Erythroblast (primary cell): Measurements from ENCODE around the gene CPNE8.

Experiments used
- GATA1 ChIP-seq: IDR thresholded peaks from 2 replicates; pipeline ENCODE4 v1.6.1; 2011; ENCODE audit warnings: low read depth, mild to moderate bottlenecking, control low read depth, low read length, moderate library complexity
- POLR2A ChIP-seq: IDR thresholded peaks from 2 replicates; pipeline ENCODE4 v1.6.1; 2011; ENCODE audit warnings: mild to moderate bottlenecking, low read length

DNA sequence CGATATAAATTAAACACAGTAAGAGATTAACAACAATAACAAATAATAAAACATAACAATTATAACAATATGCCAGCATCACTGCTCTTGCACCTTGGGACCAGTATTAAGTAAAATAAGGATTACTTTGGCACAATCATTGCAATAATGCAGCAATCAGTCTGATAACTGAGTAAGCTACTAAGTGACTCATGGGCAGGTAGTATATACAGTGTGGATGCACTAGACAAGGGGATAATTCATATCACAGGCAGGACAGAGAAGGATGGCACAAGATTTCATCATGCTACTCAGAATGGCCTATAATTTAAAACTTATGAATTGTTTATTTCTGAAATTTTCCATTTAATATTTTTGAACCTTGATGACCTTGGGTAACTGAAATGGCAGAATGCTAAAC, 298.1 kb downstream of the CPNE8 start:
- TF ChIP-seq POLR2A (no peak), GATA1 (no peak)
